22Rv1 (cell line): ENCODE data around the gene AGAP1.

Experiments
- ZFX ChIP-seq: fragments of 450-650 bp; IDR thresholded peaks from 2 replicates; pipeline ENCODE4 v1.6.1; 2017; ENCODE audit warnings: antibody characterized with exemption, borderline replicate concordance
- TF ChIP-seq, protein P1 (sequence below): fragments of 450-650 bp; IDR thresholded peaks from 2 replicates; pipeline ENCODE4 v1.5.1; 2017; ENCODE audit warnings: mild to moderate bottlenecking

DNA sequence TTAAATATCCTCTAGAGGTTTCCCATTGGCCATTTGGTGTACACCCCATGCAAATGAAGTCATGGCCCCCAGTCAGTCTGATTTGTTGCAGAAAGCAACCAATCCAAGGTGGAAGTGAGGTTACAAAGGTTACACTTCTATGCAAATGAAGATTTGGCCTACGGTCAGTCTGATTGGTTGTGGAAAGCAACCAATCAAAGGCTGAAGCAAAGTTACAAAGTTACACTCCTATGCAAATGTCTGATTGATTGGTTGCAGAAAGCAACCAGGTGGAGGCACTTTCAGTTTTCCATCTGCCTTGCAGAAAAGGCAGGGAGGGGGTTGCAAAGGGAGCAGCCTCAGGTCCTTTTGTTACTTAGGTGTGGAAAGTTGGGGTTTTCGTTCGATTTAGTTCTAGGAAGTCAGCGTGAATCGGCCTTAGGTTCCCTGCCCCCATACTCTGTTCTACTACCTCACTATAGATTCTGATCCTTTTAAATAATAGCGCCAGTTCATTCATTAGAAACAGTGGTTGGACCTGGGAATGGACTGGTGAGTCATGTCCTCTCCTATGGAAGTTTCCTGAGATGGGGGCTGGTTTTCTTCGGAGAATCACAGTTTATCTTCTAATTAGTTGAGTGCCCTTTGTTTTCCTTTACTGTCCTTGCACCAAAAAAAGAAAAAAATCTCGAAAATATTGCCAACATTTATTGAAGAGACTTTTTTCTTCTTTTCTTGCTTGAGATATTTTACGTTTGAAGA lies 279.5 kb downstream of the AGAP1 start:
- TF ChIP-seq, protein P1, sequence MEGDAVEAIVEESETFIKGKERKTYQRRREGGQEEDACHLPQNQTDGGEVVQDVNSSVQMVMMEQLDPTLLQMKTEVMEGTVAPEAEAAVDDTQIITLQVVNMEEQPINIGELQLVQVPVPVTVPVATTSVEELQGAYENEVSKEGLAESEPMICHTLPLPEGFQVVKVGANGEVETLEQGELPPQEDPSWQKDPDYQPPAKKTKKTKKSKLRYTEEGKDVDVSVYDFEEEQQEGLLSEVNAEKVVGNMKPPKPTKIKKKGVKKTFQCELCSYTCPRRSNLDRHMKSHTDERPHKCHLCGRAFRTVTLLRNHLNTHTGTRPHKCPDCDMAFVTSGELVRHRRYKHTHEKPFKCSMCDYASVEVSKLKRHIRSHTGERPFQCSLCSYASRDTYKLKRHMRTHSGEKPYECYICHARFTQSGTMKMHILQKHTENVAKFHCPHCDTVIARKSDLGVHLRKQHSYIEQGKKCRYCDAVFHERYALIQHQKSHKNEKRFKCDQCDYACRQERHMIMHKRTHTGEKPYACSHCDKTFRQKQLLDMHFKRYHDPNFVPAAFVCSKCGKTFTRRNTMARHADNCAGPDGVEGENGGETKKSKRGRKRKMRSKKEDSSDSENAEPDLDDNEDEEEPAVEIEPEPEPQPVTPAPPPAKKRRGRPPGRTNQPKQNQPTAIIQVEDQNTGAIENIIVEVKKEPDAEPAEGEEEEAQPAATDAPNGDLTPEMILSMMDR = no peak
- TF ChIP-seq ZFX = no peak
